ENCODE measurements around the gene PLGLB1.
"Not testable (repeated sequence)": the region's sequence is repeated elsewhere in the genome, so short reads cannot be mapped to it uniquely, and the experiment has no call there.

DNA sequence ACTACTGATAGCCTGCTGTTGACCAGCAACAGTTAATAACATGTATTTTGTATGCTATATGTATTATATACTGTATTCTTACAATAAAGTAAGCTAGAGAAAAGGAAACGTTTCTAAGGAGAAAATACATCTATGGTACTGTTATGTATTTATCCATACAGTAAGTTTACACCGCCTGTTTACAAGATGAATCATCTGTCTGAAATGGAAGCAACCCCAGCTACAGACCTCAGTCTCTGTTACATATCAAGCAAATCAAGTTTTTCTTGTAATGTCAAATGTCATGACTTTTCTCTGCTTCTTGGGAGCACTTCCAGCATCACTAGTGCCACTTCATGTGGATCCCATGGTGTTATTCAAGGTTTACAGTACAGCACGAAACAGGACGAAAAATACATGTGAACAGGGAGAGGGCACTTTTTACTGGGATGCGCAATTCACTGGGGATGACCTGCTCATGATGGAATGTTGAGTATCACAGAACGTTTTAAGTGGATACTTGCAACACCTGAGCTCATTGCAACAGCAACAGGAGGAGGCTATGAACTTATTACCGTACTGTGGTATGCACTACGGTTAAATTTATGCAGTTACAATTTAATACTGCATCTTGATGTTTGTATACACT is 2.5 kb upstream of the PLGLB1 start:
- TF ChIP-seq, protein P1, sequence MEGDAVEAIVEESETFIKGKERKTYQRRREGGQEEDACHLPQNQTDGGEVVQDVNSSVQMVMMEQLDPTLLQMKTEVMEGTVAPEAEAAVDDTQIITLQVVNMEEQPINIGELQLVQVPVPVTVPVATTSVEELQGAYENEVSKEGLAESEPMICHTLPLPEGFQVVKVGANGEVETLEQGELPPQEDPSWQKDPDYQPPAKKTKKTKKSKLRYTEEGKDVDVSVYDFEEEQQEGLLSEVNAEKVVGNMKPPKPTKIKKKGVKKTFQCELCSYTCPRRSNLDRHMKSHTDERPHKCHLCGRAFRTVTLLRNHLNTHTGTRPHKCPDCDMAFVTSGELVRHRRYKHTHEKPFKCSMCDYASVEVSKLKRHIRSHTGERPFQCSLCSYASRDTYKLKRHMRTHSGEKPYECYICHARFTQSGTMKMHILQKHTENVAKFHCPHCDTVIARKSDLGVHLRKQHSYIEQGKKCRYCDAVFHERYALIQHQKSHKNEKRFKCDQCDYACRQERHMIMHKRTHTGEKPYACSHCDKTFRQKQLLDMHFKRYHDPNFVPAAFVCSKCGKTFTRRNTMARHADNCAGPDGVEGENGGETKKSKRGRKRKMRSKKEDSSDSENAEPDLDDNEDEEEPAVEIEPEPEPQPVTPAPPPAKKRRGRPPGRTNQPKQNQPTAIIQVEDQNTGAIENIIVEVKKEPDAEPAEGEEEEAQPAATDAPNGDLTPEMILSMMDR (IDR thresholded peaks at IDR 0.05) = not testable (repeated sequence)
- not testable (repeated sequence) for TF ChIP-seq POLR2A (IDR thresholded peaks at IDR 0.05)

Measured in thyroid gland (tissue), 4 donors.